NCI-H2029 treated with DMSO at 0.1 percent for 48 hours (cell line): ENCODE measurements around the gene CHIC2.

Experiments
- DNase-seq: peaks from one replicate; lab custom pipeline; 2025; lab: John Stamatoyannopoulos, UW

The CHIC2 gene

DNA sequence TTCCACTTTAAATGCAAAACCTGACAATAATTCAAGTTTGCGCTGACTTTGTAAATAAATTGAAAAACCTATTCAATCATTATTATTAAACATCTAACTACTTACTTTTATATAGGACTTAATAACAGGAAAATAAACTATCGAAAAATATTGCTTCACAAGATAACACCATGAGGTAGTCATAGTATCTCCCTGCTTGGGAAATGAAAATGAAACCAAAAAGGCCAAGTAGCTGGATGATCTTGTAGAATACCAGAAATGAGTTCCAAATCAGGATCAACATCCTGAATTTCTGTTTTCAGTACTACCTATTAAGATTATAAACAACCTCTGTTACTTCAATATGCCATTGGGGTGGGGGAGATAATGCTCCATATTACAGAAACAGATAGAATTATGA, 58.9 kb downstream of the CHIC2 start:
- no peak for DNase-seq

DNA sequence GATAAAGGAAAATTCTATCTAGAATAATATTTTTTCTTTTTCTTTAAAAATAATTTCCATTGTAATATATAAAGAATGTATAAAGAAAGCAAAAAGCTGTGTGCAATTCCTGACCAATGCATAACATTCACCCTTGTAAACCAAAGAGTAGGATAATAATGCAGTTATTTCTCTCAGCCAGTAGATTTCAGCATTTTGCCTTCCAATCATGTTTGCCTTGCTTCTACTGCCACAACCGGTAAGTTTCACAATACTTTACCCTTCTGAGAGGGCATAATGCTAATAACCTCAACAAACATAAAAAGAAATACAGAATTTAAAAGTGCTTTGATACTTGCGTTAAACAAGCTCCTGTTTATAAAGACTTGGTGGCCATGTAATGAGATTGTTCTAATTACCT, 59.9 kb downstream of the CHIC2 start:
- no peak for DNase-seq

DNA sequence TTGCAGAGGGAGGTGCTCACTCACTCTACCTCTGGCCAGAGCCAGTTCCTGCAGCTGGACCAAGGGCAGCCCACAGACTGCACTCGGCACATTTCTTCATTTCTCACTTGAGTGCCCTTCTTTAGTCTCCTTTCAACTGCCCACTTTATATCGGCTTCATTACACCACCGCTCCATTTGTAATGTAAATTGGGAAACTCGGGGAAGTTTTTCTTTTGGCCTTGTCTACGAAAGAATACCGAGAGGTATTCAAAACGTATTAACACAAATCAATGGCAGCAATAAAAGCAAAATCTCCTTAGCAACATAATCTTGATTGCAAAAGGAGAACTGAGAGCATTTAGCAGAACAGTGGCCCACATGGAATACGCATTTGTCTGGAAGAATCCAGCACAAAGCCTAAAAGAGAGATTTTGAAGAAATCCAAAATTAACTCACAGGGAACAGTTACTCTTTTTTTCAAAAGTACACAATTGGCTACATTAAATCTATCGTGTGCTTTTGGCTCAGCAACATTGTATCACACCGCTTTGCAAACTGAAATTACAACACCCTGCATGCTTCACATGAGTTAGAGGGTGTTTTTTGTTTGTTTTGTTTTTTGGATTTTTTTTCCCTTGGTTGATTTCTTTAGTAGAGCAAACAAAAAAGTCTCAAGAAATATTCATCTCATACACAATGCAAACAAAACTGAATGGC, 62.6 kb downstream of the CHIC2 start:
- DNase-seq, result no peak

GRCh38 chr4:53997898-53998297, 66.5 kb downstream of the CHIC2 start:
- DNase-seq, result no peak

GRCh38 chr4:53994382-53995102, 69.9 kb downstream of the CHIC2 start:
- DNase-seq, result no peak

- no peak for DNase-seq
These were observed 71.6 kb downstream of the CHIC2 start for GRCh38 chr4:53992785-53993184.

- no peak for DNase-seq
These were observed 72.6 kb downstream of the CHIC2 start for GRCh38 chr4:53991821-53992220.

- DNase-seq, result no peak
These were observed 73.8 kb downstream of the CHIC2 start for GRCh38 chr4:53990641-53991040.

GRCh38 chr4:53987761-53988171, 76.6 kb downstream of the CHIC2 start:
- DNase-seq, result no peak

- no peak for DNase-seq
These were observed 78.3 kb downstream of the CHIC2 start for GRCh38 chr4:53986062-53986461.

GRCh38 chr4:53981567-53981966, 82.8 kb downstream of the CHIC2 start:
- DNase-seq, result no peak

DNA sequence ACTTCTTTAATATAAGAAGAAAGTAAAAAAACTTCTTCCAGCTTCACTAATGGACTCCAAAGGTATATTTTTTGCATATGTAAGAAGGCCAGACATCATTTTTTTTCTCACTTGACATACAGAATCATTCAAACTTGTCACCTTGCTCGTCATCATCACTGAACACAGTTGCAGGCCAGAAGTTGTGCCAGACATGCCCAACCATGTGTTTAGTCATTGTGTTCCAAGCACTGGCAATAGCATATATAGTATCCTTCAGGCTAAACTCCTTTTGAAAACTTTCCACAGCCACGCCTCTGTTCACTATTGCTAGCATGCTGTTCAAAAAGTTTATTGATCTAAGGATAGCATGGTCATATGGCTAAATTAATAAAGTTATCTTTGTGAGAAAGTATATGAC, 83.3 kb downstream of the CHIC2 start:
- no peak for DNase-seq

GRCh38 chr4:53974561-53974960, 89.8 kb downstream of the CHIC2 start:
- DNase-seq, result no peak

GRCh38 chr4:53967986-53968385, 96.4 kb downstream of the CHIC2 start:
- DNase-seq, result no peak

- DNase-seq, result peak; percentile 6
These were observed 100.6 kb downstream of the CHIC2 start for GRCh38 chr4:53963781-53964180.

DNA sequence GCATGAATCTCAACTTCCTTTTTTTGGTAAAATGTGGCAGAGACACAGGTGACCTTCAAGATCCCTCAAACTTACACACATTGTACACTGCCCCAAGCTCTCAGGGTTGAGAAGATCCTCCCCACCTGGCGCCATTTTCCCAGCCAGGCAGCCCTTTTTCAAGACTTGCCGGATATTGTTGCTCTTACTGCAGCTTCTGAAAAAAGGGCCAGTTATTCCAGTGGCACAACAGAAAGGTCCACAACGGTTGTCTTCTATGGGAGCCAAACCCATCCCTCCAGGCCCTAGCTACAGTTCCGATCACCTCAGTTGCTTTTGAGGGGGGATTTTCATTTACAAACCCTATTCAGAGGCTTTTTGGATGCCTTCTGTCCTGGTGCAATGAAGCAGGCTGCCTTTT, 101.1 kb downstream of the CHIC2 start:
- DNase-seq, result no peak

DNA sequence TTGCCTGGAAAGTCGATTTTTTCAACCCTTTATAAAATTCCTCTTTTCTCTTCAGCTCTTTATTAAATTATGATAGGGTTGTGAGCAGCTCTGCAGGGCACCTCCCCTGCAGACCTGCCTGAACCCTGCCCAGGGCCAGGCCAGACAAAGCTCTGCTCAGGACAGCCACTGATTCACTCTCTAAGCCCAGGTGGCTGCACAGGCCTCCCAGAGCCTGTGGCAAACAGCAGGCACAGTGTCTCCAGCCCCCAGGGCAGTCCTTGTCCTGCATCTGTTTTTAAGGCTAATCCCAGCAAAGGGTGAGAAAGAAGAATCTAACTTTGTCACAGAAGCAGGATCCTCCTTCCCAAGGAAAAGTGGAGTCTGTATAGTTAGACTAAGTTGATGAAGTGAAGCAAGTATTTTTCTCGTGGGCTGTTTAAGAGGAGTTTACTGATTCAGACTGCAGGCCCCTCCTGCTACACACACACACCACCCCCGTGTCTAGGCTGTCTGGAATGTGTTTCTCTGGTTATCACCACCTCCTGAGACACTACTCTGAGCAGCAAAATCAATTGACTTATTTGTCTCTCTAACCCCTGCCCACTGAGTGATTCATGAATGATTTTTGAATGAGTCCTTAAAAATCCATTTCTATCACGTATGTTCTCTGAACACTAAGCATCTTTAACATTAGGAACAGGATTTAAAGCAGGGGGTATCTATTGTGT, 101.7 kb downstream of the CHIC2 start:
- DNase-seq, result no peak

- no peak for DNase-seq
These were observed 103.1 kb downstream of the CHIC2 start for GRCh38 chr4:53961351-53961750.

DNA sequence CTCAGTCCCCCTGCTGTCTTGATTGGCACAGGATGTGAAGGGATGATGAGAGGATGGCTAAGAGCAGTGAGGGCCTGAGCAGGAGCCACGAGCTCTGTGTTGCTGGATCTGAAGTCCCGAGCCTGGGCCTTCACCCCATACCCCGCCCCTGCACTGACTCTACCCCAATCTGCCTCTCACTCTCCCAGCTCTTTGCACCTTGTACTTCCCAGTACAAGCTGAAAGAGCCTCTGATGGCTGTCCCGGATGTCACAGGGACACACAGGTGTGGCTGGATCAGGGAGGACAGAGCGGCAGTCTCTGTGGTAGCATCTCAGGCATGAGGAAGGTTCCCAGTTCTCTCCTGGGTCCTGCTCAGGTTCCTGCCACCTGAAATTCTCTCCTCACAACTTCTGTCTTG, 103.6 kb downstream of the CHIC2 start:
- DNase-seq, result no peak
